ENCODE measurements around the gene RAB30.

Gene RAB30

GRCh38 chr11:83070731-83071566, 748 bp downstream of the RAB30 start:
- Histone ChIP-seq H2BK15ac (ENCODE audit: low read length) (no peak overlapping the region), H3K4me2 (ENCODE audit: insufficient read depth, low read length, poor library complexity, severe bottlenecking) (peak overlapping the region; percentile 76), H2BK120ac (ENCODE audit: low read depth, low read length) (no peak overlapping the region), H3K9ac (ENCODE audit: low read depth, low read length, poor library complexity) (no peak overlapping the region), H3K79me1 (ENCODE audit: low read depth, low read length) (peaks cover 4% of the 10 kb centered on the region), H3K18ac (ENCODE audit: low read length) (peak overlapping the region; percentile 38), H3K9me3 (replicated peaks in 1 of 2; ENCODE audit: control insufficient read depth in 2 of 2, insufficient read depth in 1 of 2, low read depth in 1 of 2, low read length in 2 of 2) (no peaks in the 10 kb centered on the region), H3K27me3 (ENCODE audit: control insufficient read depth in 3 of 3, insufficient read depth in 3 of 3, low read depth in 1 of 3, low read length in 3 of 3) (no peaks in the 10 kb centered on the region), H2AK5ac (ENCODE audit: low read depth, low read length) (no peak overlapping the region), H2AFZ (ENCODE audit: low read length) (peak overlapping the region; percentile 80), H3K4ac (ENCODE audit: low read length) (no peak overlapping the region), H3K4me3 (ENCODE audit: low read length in 2 of 2) (peak overlapping the region; percentile 78 to 86), H3K27ac (replicated peaks; ENCODE audit: low read length) (no peak overlapping the region), H2BK12ac (ENCODE audit: low read length) (no peak overlapping the region), H4K8ac (ENCODE audit: low read depth, low read length) (no peak overlapping the region), H3K23ac (ENCODE audit: low read depth, low read length, poor library complexity) (no peak overlapping the region), H3K14ac (ENCODE audit: low read length) (no peak overlapping the region), H3K36me3 (replicated peaks in 1 of 2; ENCODE audit: control insufficient read depth in 2 of 2, insufficient read depth in 2 of 2, low read length in 2 of 2) (peaks cover 4 to 32% of the 10 kb centered on the region in 2 donors), H3K4me1 (ENCODE audit: control insufficient read depth in 2 of 2, insufficient read depth in 1 of 2, low read depth in 1 of 2, low read length in 2 of 2) (peaks cover 8 to 18% of the 10 kb centered on the region in 2 donors), H4K91ac (ENCODE audit: low read depth, low read length, poor library complexity) (no peak overlapping the region), H2BK5ac (ENCODE audit: low read length) (no peak overlapping the region)
- DNase-seq (ENCODE audit: low spot score): peak; percentile 11
- no CpG with 5 or more reads among the region's 22 CpGs for WGBS, 2 donors (ENCODE audit: extremely low coverage in 2 of 2, insufficient read length in 2 of 2, insufficient replicate concordance in 1 of 2)

GRCh38 chr11:83070044-83070701, 1.5 kb downstream of the RAB30 start:
- Histone ChIP-seq H3K36me3 (replicated peaks in 1 of 2; ENCODE audit: control insufficient read depth in 2 of 2, insufficient read depth in 2 of 2, low read length in 2 of 2) (peaks cover 4 to 25% of the 10 kb centered on the region in 2 donors), H3K4me1 (ENCODE audit: control insufficient read depth in 2 of 2, insufficient read depth in 1 of 2, low read depth in 1 of 2, low read length in 2 of 2) (peaks cover 8 to 18% of the 10 kb centered on the region in 2 donors), H3K18ac (ENCODE audit: low read length) (no peak overlapping the region), H3K4me2 (ENCODE audit: insufficient read depth, low read length, poor library complexity, severe bottlenecking) (no peak overlapping the region), H2AK5ac (ENCODE audit: low read depth, low read length) (no peak overlapping the region), H3K79me1 (ENCODE audit: low read depth, low read length) (peaks cover 4% of the 10 kb centered on the region), H3K23ac (ENCODE audit: low read depth, low read length, poor library complexity) (no peak overlapping the region), H3K27me3 (ENCODE audit: control insufficient read depth in 3 of 3, insufficient read depth in 3 of 3, low read depth in 1 of 3, low read length in 3 of 3) (no peaks in the 10 kb centered on the region), H4K8ac (ENCODE audit: low read depth, low read length) (no peak overlapping the region), H2BK5ac (ENCODE audit: low read length) (no peak overlapping the region), H3K9ac (ENCODE audit: low read depth, low read length, poor library complexity) (no peak overlapping the region), H4K91ac (ENCODE audit: low read depth, low read length, poor library complexity) (no peak overlapping the region), H2BK120ac (ENCODE audit: low read depth, low read length) (no peak overlapping the region), H2AFZ (ENCODE audit: low read length) (no peak overlapping the region), H3K4me3 (ENCODE audit: low read length in 2 of 2) (peak overlapping the region in 1 of 2 donors; percentile 86), H3K27ac (replicated peaks; ENCODE audit: low read length) (no peak overlapping the region), H3K14ac (ENCODE audit: low read length) (no peak overlapping the region), H2BK12ac (ENCODE audit: low read length) (no peak overlapping the region), H2BK15ac (ENCODE audit: low read length) (no peak overlapping the region), H3K4ac (ENCODE audit: low read length) (no peak overlapping the region), H3K9me3 (replicated peaks in 1 of 2; ENCODE audit: control insufficient read depth in 2 of 2, insufficient read depth in 1 of 2, low read depth in 1 of 2, low read length in 2 of 2) (no peaks in the 10 kb centered on the region)
- DNase-seq (ENCODE audit: low spot score): peak; percentile 26
- no CpG with 5 or more reads among the region's 3 CpGs for WGBS, 2 donors (ENCODE audit: extremely low coverage in 2 of 2, insufficient read length in 2 of 2, insufficient replicate concordance in 1 of 2)

GRCh38 chr11:83069441-83070043, 2.2 kb downstream of the RAB30 start:
- Histone ChIP-seq H2AFZ (ENCODE audit: low read length) (no peak overlapping the region), H3K27ac (replicated peaks; ENCODE audit: low read length) (no peak overlapping the region), H3K4me2 (ENCODE audit: insufficient read depth, low read length, poor library complexity, severe bottlenecking) (no peak overlapping the region), H2BK120ac (ENCODE audit: low read depth, low read length) (no peak overlapping the region), H3K18ac (ENCODE audit: low read length) (no peak overlapping the region), H3K27me3 (ENCODE audit: control insufficient read depth in 3 of 3, insufficient read depth in 3 of 3, low read depth in 1 of 3, low read length in 3 of 3) (no peaks in the 10 kb centered on the region), H3K9ac (ENCODE audit: low read depth, low read length, poor library complexity) (no peak overlapping the region), H3K9me3 (replicated peaks in 1 of 2; ENCODE audit: control insufficient read depth in 2 of 2, insufficient read depth in 1 of 2, low read depth in 1 of 2, low read length in 2 of 2) (no peaks in the 10 kb centered on the region), H3K36me3 (replicated peaks in 1 of 2; ENCODE audit: control insufficient read depth in 2 of 2, insufficient read depth in 2 of 2, low read length in 2 of 2) (peaks cover 4 to 18% of the 10 kb centered on the region in 2 donors), H4K91ac (ENCODE audit: low read depth, low read length, poor library complexity) (no peak overlapping the region), H2BK15ac (ENCODE audit: low read length) (no peak overlapping the region), H2BK12ac (ENCODE audit: low read length) (no peak overlapping the region), H2AK5ac (ENCODE audit: low read depth, low read length) (no peak overlapping the region), H3K4me1 (ENCODE audit: control insufficient read depth in 2 of 2, insufficient read depth in 1 of 2, low read depth in 1 of 2, low read length in 2 of 2) (peaks cover 8 to 18% of the 10 kb centered on the region in 2 donors), H3K23ac (ENCODE audit: low read depth, low read length, poor library complexity) (no peak overlapping the region), H3K4me3 (ENCODE audit: low read length in 2 of 2) (no peak overlapping the region), H4K8ac (ENCODE audit: low read depth, low read length) (no peak overlapping the region), H2BK5ac (ENCODE audit: low read length) (no peak overlapping the region), H3K79me1 (ENCODE audit: low read depth, low read length) (peaks cover 4% of the 10 kb centered on the region), H3K14ac (ENCODE audit: low read length) (no peak overlapping the region), H3K4ac (ENCODE audit: low read length) (no peak overlapping the region)
- no peak for DNase-seq (ENCODE audit: low spot score)

DNA sequence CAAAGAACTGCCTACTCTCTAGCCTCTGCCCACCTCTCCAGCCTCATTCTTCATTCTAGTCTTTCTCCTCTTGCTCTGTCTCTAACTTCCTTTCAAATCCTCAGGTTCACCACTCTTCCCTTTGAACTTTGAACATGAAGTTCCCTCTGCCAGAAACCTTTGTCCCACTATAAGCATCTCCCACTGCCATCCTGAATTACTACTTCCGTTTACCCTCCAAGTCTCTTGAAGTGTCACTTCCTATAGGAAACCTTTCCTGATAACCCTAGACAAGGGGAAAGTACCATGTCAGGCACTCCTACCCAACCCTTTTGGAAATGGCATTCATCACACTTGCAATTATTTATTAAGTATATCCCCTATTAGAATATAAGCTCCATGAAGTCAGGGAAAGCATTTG, 3.1 kb downstream of the RAB30 start:
- Histone ChIP-seq H3K4me3 (ENCODE audit: low read length in 2 of 2) (no peak overlapping the region), H3K14ac (ENCODE audit: low read length) (no peak overlapping the region), H3K4me1 (ENCODE audit: control insufficient read depth in 2 of 2, insufficient read depth in 1 of 2, low read depth in 1 of 2, low read length in 2 of 2) (peaks cover 8 to 15% of the 10 kb centered on the region in 2 donors), H3K4me2 (ENCODE audit: insufficient read depth, low read length, poor library complexity, severe bottlenecking) (no peak overlapping the region), H3K4ac (ENCODE audit: low read length) (no peak overlapping the region), H4K91ac (ENCODE audit: low read depth, low read length, poor library complexity) (no peak overlapping the region), H4K8ac (ENCODE audit: low read depth, low read length) (no peak overlapping the region), H3K79me1 (ENCODE audit: low read depth, low read length) (peaks cover 2% of the 10 kb centered on the region), H3K9me3 (replicated peaks in 1 of 2; ENCODE audit: control insufficient read depth in 2 of 2, insufficient read depth in 1 of 2, low read depth in 1 of 2, low read length in 2 of 2) (no peaks in the 10 kb centered on the region), H2BK15ac (ENCODE audit: low read length) (no peak overlapping the region), H2BK12ac (ENCODE audit: low read length) (no peak overlapping the region), H3K27ac (replicated peaks; ENCODE audit: low read length) (no peak overlapping the region), H2AFZ (ENCODE audit: low read length) (no peak overlapping the region), H2BK120ac (ENCODE audit: low read depth, low read length) (no peak overlapping the region), H2BK5ac (ENCODE audit: low read length) (no peak overlapping the region), H3K23ac (ENCODE audit: low read depth, low read length, poor library complexity) (no peak overlapping the region), H3K18ac (ENCODE audit: low read length) (no peak overlapping the region), H3K27me3 (ENCODE audit: control insufficient read depth in 3 of 3, insufficient read depth in 3 of 3, low read depth in 1 of 3, low read length in 3 of 3) (no peaks in the 10 kb centered on the region), H2AK5ac (ENCODE audit: low read depth, low read length) (no peak overlapping the region), H3K9ac (ENCODE audit: low read depth, low read length, poor library complexity) (no peak overlapping the region), H3K36me3 (replicated peaks in 1 of 2; ENCODE audit: control insufficient read depth in 2 of 2, insufficient read depth in 2 of 2, low read length in 2 of 2) (peaks cover 0 to 9% of the 10 kb centered on the region in 2 donors)
- DNase-seq (ENCODE audit: low spot score): no peak
- no CpG with 5 or more reads among the region's 1 CpG for WGBS, 2 donors (ENCODE audit: extremely low coverage in 2 of 2, insufficient read length in 2 of 2, insufficient replicate concordance in 1 of 2)
